ENCODE measurements around the gene ZPLD1. TPM values are rescaled to one million over a fixed set of nuclear protein-coding genes. Genes with fewer than 3 reads are reported as not detected.

ZPLD1 gene
- total and polyA plus RNA-seq, 2 of the 4 experiments (the other 2 are of a cell fraction), result under 0.01 to 0.03 TPM

GRCh38 chr3:102474207-102474606 is 39.4 kb downstream of the ZPLD1 start:
- no peak overlapping the region for H2BK5ac ChIP-seq (ENCODE audit: low read depth, low read length, poor library complexity, severe bottlenecking)
- H2BK20ac ChIP-seq (ENCODE audit: low read depth, low read length), result no peak overlapping the region
- H3K14ac ChIP-seq (replicated peaks; ENCODE audit: low read depth, low read length), result no peak overlapping the region
- no peak overlapping the region for H2BK120ac ChIP-seq (ENCODE audit: low read depth, low read length)
- H3K27ac ChIP-seq (ENCODE audit: insufficient read depth, low read length), result no peak overlapping the region
- H4K20me1 ChIP-seq (ENCODE audit: insufficient read depth, low read length), result no peaks in the 10 kb centered on the region
- BruUV-seq (replicated peaks), result no TSS peak
- DNase-seq (no peak), ATAC-seq (ENCODE audit: low read depth) (no peak)
- no peak overlapping the region for H3K56ac ChIP-seq (ENCODE audit: extremely low read depth, insufficient read depth, low read length)
- no peak overlapping the region for H3K4me3 ChIP-seq (ENCODE audit: insufficient read depth, low read depth, low read length)
- TF ChIP-seq RFX5 (IDR thresholded peaks at IDR 0.05; ENCODE audit: low read depth, low read length) (no peak), CHD1 (IDR thresholded peaks at IDR 0.05; ENCODE audit: low read depth, low read length) (no peak), POLR2A (IDR thresholded peaks at IDR 0.05; ENCODE audit: low read depth, low read length) (no peak), MAFK (IDR thresholded peaks at IDR 0.05; ENCODE audit: low read depth, low read length) (no peak), USF2 (IDR thresholded peaks at IDR 0.05; ENCODE audit: low read depth, low read length) (no peak), RAD21 (IDR thresholded peaks at IDR 0.05; ENCODE audit: low read length) (no peak), CEBPB (IDR thresholded peaks at IDR 0.05; ENCODE audit: low read depth, low read length) (no peak)
- H3K23ac ChIP-seq (ENCODE audit: low read depth, low read length), result no peak overlapping the region
- no peak overlapping the region for H3K18ac ChIP-seq (ENCODE audit: low read depth, low read length)
- no peak overlapping the region for H3K4me2 ChIP-seq (ENCODE audit: low read depth, low read length)
- intact Hi-C loops (cut with micrococcal nuclease), result no loop called here
- no peaks in the 10 kb centered on the region for H3K79me1 ChIP-seq (ENCODE audit: low read depth in 1 of 2, low read length in 2 of 2)
- H4K8ac ChIP-seq (ENCODE audit: low read depth in 2 of 2, low read length in 2 of 2), result no peak overlapping the region
- H4K5ac ChIP-seq (ENCODE audit: low read depth, low read length), result no peak overlapping the region
- dilution Hi-C loops (cut with HindIII; ENCODE audit: low sequenced_read_pairs, unreplicated experiment), result no loop called here
- H2BK15ac ChIP-seq (ENCODE audit: low read depth, low read length), result no peak overlapping the region
- no peaks in the 10 kb centered on the region for H3K9me3 ChIP-seq (ENCODE audit: control insufficient read depth, insufficient read depth, low read length)
- H3K4ac ChIP-seq (ENCODE audit: low read depth, low read length), result no peak overlapping the region
- H4K91ac ChIP-seq (ENCODE audit: insufficient read depth, low read depth, low read length), result no peak overlapping the region
- no peaks in the 10 kb centered on the region for H3K4me1 ChIP-seq (ENCODE audit: control insufficient read depth, insufficient read depth, low read length)
- POLR2A ChIA-PET (ENCODE audit: unreplicated experiment), result no interaction called here
- no peaks in the 10 kb centered on the region for H3K9me1 ChIP-seq (ENCODE audit: insufficient read depth, low read length)
- H3K9ac ChIP-seq (ENCODE audit: low read depth, low read length), result no peak overlapping the region
- no peak overlapping the region for H2AK9ac ChIP-seq (replicated peaks; ENCODE audit: low read depth, low read length, poor library complexity)
- in situ Hi-C loops (cut with MboI; ENCODE audit: low sequenced_read_pairs), result no loop called here
- CTCF ChIA-PET, result no interaction called here
- no peak overlapping the region for H2AFZ ChIP-seq (replicated peaks; ENCODE audit: low read length, poor library complexity)
- 0% methylated on average over 1 of the region's 6 CpGs; no CpG with 5 or more reads in 1 of the 2 experiments for WGBS, 2 experiments (ENCODE audit: extremely low coverage in 2 of 2, insufficient read length in 1 of 2)
- no peaks in the 10 kb centered on the region for H3K27me3 ChIP-seq (ENCODE audit: control insufficient read depth, insufficient read depth, low read length)
- no peaks in the 10 kb centered on the region for H3K36me3 ChIP-seq (ENCODE audit: control insufficient read depth, insufficient read depth, low read length)
- H2AK5ac ChIP-seq (ENCODE audit: low read depth, low read length), result no peak overlapping the region
